ENCODE data around the gene PLPPR5.

Gene PLPPR5

GRCh38 chr1:98910827-98911226 lies 93.8 kb downstream of the PLPPR5 start:
- POLR2A ChIA-PET, result no interaction called here
- H3K27ac ChIP-seq (ENCODE audit: extremely low read depth, low read depth, low read length), result no peak overlapping the region
- TF ChIP-seq OSR2 (tag by site-specific recombination; IDR thresholded peaks at IDR 0.05), result no peak
- no peak for TF ChIP-seq ZNF626 (tag by site-specific recombination; IDR thresholded peaks at IDR 0.05)
- no peak for TF ChIP-seq KLF7 (tag by site-specific recombination; IDR thresholded peaks at IDR 0.05; ENCODE audit: borderline replicate concordance)
- no peak for TF ChIP-seq ZNF274 (IDR thresholded peaks at IDR 0.05; ENCODE audit: low read length)
- no peak for TF ChIP-seq ZNF274 (tag by site-specific recombination; IDR thresholded peaks at IDR 0.05; ENCODE audit: borderline replicate concordance)
- TF ChIP-seq REPIN1 (tag by site-specific recombination; IDR thresholded peaks at IDR 0.05; ENCODE audit: low read depth), result no peak
- TF ChIP-seq ZBTB49 (tag by site-specific recombination; IDR thresholded peaks at IDR 0.05; ENCODE audit: low read depth), result no peak
- no peak for TF ChIP-seq ZNF366 (tag by site-specific recombination; conservative IDR thresholded peaks at IDR 0.05)
- no peak for TF ChIP-seq ZBTB44 (tag by site-specific recombination; IDR thresholded peaks at IDR 0.05)
- no peak for TF ChIP-seq ZNF335 (tag by site-specific recombination; conservative IDR thresholded peaks at IDR 0.05)
- TF ChIP-seq ZNF341 (tag by site-specific recombination; IDR thresholded peaks at IDR 0.05; ENCODE audit: low read depth), result no peak
- no peak for TF ChIP-seq ZBTB10 (tag by site-specific recombination; IDR thresholded peaks at IDR 0.05)
- no peak for TF ChIP-seq ZNF211 (tag by site-specific recombination; IDR thresholded peaks at IDR 0.05; ENCODE audit: low read depth)
- TF ChIP-seq ZNF830 (tag by site-specific recombination; IDR thresholded peaks at IDR 0.05; ENCODE audit: low read depth), result no peak
- no peak for TF ChIP-seq ZFP69B (tag by site-specific recombination; IDR thresholded peaks at IDR 0.05)
- TF ChIP-seq KLF17 (tag by site-specific recombination; IDR thresholded peaks at IDR 0.05), result no peak
- no peak for TF ChIP-seq ZNF792 (tag by site-specific recombination; IDR thresholded peaks at IDR 0.05)
- TF ChIP-seq ZFP3 (tag by site-specific recombination; IDR thresholded peaks at IDR 0.05; ENCODE audit: low read depth), result no peak
- TF ChIP-seq ZNF777 (tag by site-specific recombination; IDR thresholded peaks at IDR 0.05; ENCODE audit: borderline replicate concordance), result no peak
- no peaks in the 10 kb centered on the region for H3K36me3 ChIP-seq (ENCODE audit: control insufficient read depth in 2 of 2, insufficient read depth in 1 of 2, low read length in 2 of 2)
- no peaks in the 10 kb centered on the region for H3K9me3 ChIP-seq (ENCODE audit: control insufficient read depth, insufficient read depth, low read depth, low read length)
- CTCF ChIA-PET, result interaction anchor here (0.6 kb wide), 1 partner anchor 118 kb away, joined by 4 read pairs; no protein-coding TSS in a partner anchor
- H3K4me3 ChIP-seq (ENCODE audit: low read depth, low read length), result no peak overlapping the region
- no peaks in the 10 kb centered on the region for H3K4me1 ChIP-seq (ENCODE audit: control insufficient read depth, insufficient read depth, low read length)

- POLR2A ChIA-PET, result no interaction called here
- Histone ChIP-seq H3K36me3 (ENCODE audit: control insufficient read depth in 2 of 2, insufficient read depth in 1 of 2, low read length in 2 of 2) (no peaks in the 10 kb centered on the region), H3K4me1 (ENCODE audit: control insufficient read depth, insufficient read depth, low read length) (no peaks in the 10 kb centered on the region), H3K4me3 (ENCODE audit: low read depth, low read length) (no peak overlapping the region), H3K27ac (ENCODE audit: extremely low read depth, low read depth, low read length) (no peak overlapping the region), H3K9me3 (ENCODE audit: control insufficient read depth, insufficient read depth, low read depth, low read length) (no peaks in the 10 kb centered on the region)
- CTCF ChIA-PET, result no interaction called here
- TF ChIP-seq OSR2 (tag by site-specific recombination; IDR thresholded peaks at IDR 0.05), result no peak
- TF ChIP-seq ZNF292 (tag by site-specific recombination; IDR thresholded peaks at IDR 0.05; ENCODE audit: borderline replicate concordance, low read depth), result no peak
- no peak for TF ChIP-seq ZBTB10 (tag by site-specific recombination; IDR thresholded peaks at IDR 0.05)
- no peak for TF ChIP-seq ZNF10 (tag by site-specific recombination; IDR thresholded peaks at IDR 0.05)
- no peak for TF ChIP-seq INSM2 (tag by site-specific recombination; IDR thresholded peaks at IDR 0.05)
- no peak for TF ChIP-seq KLF1 (tag by site-specific recombination; IDR thresholded peaks at IDR 0.05)
- TF ChIP-seq SP7 (tag by site-specific recombination; IDR thresholded peaks at IDR 0.05), result no peak
Measured at GRCh38 chr1:98908980-98909379, 95.7 kb downstream of the PLPPR5 start.

All from HEK293 (cell line).